OCI-LY3 (cell line): ENCODE measurements around the gene TMIGD3.
A peak's percentile ranks its signal among the peaks of the same experiment; 100 is the strongest.

Source experiments
- H2AFZ ChIP-seq: fragments of 200-600, 300-600 bp; shearing (Covaris generic); 2 replicates; pipeline ENCODE4 v1.6.0; 2014; ENCODE audit warnings: antibody characterized with exemption, low read depth, low read length
- H3K27ac ChIP-seq: fragments of 200-600, 300-600 bp; sonication (generic); 2 replicates; pipeline ENCODE4 v1.5.1; 2014; ENCODE audit warnings: mild to moderate bottlenecking, low read length, moderate library complexity, mixed read lengths
- H3K27me3 ChIP-seq: fragments of 200-600, 300-600 bp; sonication (generic); 2 replicates; pipeline ENCODE4 v1.6.1; 2014; ENCODE audit warnings: low read depth, low read length, mixed read lengths
- H3K36me3 ChIP-seq: fragments of 200-600, 300-600 bp; sonication (generic); replicated peaks from 2 replicates; pipeline ENCODE3; 2014; ENCODE audit warnings: low read depth, low read length, mixed read lengths
- H3K4me1 ChIP-seq: fragments of 300-600, 200-600 bp; sonication (generic); 2 replicates; pipeline ENCODE4 v1.6.1; 2014; ENCODE audit warnings: low read length, mixed read lengths
- H3K4me2 ChIP-seq: fragments of 200-600, 300-600 bp; sonication (generic); 2 replicates; pipeline ENCODE4 v1.6.1; 2014; ENCODE audit warnings: low read length, mixed read lengths
- H3K4me3 ChIP-seq: fragments of 300-600, 200-600 bp; sonication (generic); 2 replicates; pipeline ENCODE4 v1.5.1; 2014; ENCODE audit warnings: antibody characterized with exemption, mild to moderate bottlenecking, low read length, moderate library complexity
- H3K79me2 ChIP-seq: fragments of 300-600, 200-600 bp; shearing (Covaris generic); 2 replicates; pipeline ENCODE4 v1.6.1; 2014; ENCODE audit warnings: mild to moderate bottlenecking, low read length, mixed read lengths
- H3K9ac ChIP-seq: fragments of 300-600, 200-600 bp; shearing (Covaris generic); 2 replicates; pipeline ENCODE4 v1.6.0; 2014; ENCODE audit warnings: mild to moderate bottlenecking, low read length, moderate library complexity
- H3K9me3 ChIP-seq: fragments of 200-600, 300-600 bp; shearing (Covaris generic); 2 replicates; pipeline ENCODE4 v1.6.1; 2014; ENCODE audit warnings: low read length, mixed read lengths; ENCODE audit not compliant: insufficient read depth
- H4K20me1 ChIP-seq: fragments of 200-600, 300-600 bp; sonication (generic); 2 replicates; pipeline ENCODE4 v1.6.1; 2016; ENCODE audit warnings: low read length, mixed read lengths; ENCODE audit not compliant: insufficient read depth
- CTCF ChIP-seq: fragments of 200-600, 300-600 bp; sonication (generic); IDR thresholded peaks from 2 replicates; pipeline ENCODE4 v1.5.1; 2014; ENCODE audit warnings: antibody characterized with exemption, low read length, low read depth
- EZH2phosphoT487 ChIP-seq: fragments of 200-600 bp; shearing (Covaris generic); IDR thresholded peaks from 2 replicates; pipeline ENCODE4 v1.6.1; 2018; ENCODE audit warnings: antibody characterized with exemption, mixed run types, low read depth

The TMIGD3 gene

DNA sequence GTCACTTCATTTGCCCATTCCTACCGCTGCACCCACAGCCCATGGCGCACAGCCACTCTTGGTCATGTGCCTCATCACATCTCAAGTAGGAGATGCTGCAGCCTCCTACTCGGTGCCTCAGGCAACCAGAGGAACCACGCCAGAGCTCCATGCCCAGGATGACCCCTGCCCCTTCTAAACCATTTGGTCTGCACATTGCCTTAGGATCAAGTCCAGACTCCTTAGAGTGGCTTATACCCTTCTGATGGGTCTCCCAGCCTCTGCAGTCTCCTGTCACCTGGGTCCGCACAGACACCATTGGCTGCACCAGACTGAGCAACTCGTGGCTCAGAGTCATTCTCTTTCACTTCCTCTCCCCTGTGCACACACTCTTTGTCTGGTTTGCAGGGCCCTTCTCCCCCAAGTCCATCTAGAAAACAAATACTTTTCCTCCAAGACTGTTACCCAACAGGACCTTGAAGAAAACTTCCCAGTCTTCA, 2.2 kb upstream of the TMIGD3 start:
- no peaks in the 10 kb centered on the region for H4K20me1 ChIP-seq
- H3K27me3 ChIP-seq = no peaks in the 10 kb centered on the region
- H3K9me3 ChIP-seq = no peaks in the 10 kb centered on the region
- no peaks in the 10 kb centered on the region for H3K36me3 ChIP-seq
- H3K27ac ChIP-seq = peak overlapping the region; percentile 99
- 0 out of 2 replicates have a peak, but pooled peaks cover 3% of the 10 kb centered on the region for H3K79me2 ChIP-seq
- H3K4me2 ChIP-seq = peak overlapping the region; percentile 79
- H3K9ac ChIP-seq = peak overlapping the region; percentile 77
- H3K4me3 ChIP-seq = peak overlapping the region; percentile 42
- TF ChIP-seq CTCF (no peak), EZH2phosphoT487 (no peak)
- H3K4me1 ChIP-seq = peaks cover 76% of the 10 kb centered on the region
- H2AFZ ChIP-seq = no peak overlapping the region

- H3K9me3 ChIP-seq = no peaks in the 10 kb centered on the region
- peak overlapping the region; percentile 99 for H3K27ac ChIP-seq
- H3K9ac ChIP-seq = peak overlapping the region; percentile 66
- no peaks in the 10 kb centered on the region for H4K20me1 ChIP-seq
- no peaks in the 10 kb centered on the region for H3K36me3 ChIP-seq
- peak overlapping the region; percentile 56 for H3K4me3 ChIP-seq
- peak overlapping the region; percentile 82 for H3K4me2 ChIP-seq
- no peak for TF ChIP-seq CTCF
- H3K79me2 ChIP-seq = 0 out of 2 replicates have a peak, but pooled peaks cover under 1% of the 10 kb centered on the region
- peaks cover 62% of the 10 kb centered on the region for H3K4me1 ChIP-seq
- H3K27me3 ChIP-seq = no peaks in the 10 kb centered on the region
- no peak overlapping the region for H2AFZ ChIP-seq
These were observed 664 bp upstream of the TMIGD3 start for GRCh38 chr1:111504097-111504496.

- Histone ChIP-seq H3K9me3 (peaks cover 2% of the 10 kb centered on the region; the same call in 1 of the 2 replicates), H3K36me3 (peaks cover 3% of the 10 kb centered on the region), H3K4me1 (peaks cover 60% of the 10 kb centered on the region), H3K4me2 (no peak overlapping the region), H2AFZ (no peak overlapping the region), H3K9ac (no peak overlapping the region), H3K27ac (no peak overlapping the region), H4K20me1 (no peaks in the 10 kb centered on the region), H3K27me3 (no peaks in the 10 kb centered on the region), H3K79me2 (no peaks in the 10 kb centered on the region), H3K4me3 (no peak overlapping the region)
- TF ChIP-seq EZH2phosphoT487 (no peak), CTCF (no peak)
These were observed 1.8 kb downstream of the TMIGD3 start for GRCh38 chr1:111501645-111502044.

DNA sequence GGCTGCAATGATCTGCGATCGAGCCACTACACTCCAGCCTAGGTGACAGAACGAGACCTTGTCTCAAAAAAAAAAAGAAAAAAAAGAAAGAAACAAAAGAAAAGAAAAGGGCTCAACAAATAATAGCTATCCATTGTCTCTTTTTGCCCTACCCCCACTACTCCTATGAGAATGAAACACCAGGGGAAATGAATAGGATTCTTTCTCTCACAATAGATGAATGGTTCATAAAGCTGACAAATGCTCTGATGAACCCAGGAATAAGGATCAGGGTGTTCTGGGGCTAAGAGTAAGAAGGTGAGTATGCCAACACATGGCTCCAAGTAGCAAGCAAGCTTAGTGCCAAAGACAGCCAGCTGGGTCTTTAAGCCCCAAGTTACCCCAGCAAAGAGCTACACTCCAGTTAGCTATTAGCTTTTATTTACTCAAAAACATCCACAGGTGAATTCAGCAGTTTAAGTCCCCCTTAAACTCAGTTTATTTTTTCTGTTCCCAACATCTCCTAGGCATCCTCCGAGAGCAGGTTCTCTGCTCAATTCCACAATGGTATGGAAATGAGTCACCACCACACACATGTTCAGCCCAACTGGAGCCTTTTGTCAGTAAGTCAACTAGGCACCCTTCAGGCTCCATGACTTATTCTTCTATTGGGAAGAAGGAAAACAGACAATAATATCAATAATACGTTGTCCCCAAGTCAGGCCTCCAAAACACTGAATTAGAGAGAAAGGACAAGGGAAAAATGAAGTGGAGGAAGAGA, 4.2 kb downstream of the TMIGD3 start:
- TF ChIP-seq EZH2phosphoT487 = no peak
- TF ChIP-seq CTCF = no peak
- no peak overlapping the region for H3K4me3 ChIP-seq
- no peak overlapping the region for H2AFZ ChIP-seq
- peaks cover 40% of the 10 kb centered on the region for H3K4me1 ChIP-seq
- no peaks in the 10 kb centered on the region for H4K20me1 ChIP-seq
- no peaks in the 10 kb centered on the region for H3K27me3 ChIP-seq
- no peak overlapping the region for H3K4me2 ChIP-seq
- H3K27ac ChIP-seq = no peak overlapping the region
- H3K79me2 ChIP-seq = no peaks in the 10 kb centered on the region
- peaks cover 7% of the 10 kb centered on the region; the same call in 1 of the 2 replicates for H3K9me3 ChIP-seq
- H3K36me3 ChIP-seq = peaks cover 4% of the 10 kb centered on the region
- H3K9ac ChIP-seq = no peak overlapping the region
